ENCODE results near the gene NUMBL.

NUMBL gene

GRCh38 chr19:40726279-40726678, 35.8 kb upstream of the NUMBL start:
- DNase-seq (ENCODE audit: low read depth in 1 of 2, low spot score in 1 of 2), result no peak
- H3K27me3 ChIP-seq (ENCODE audit: insufficient read depth, poor library complexity, severe bottlenecking), result no peaks in the 10 kb centered on the region
- no peak overlapping the region for H3K27ac ChIP-seq (replicated peaks)
- TF ChIP-seq GABPA (IDR thresholded peaks at IDR 0.05; ENCODE audit: low read depth) (no peak), SPI1 (IDR thresholded peaks at IDR 0.05; ENCODE audit: borderline replicate concordance, low read depth) (no peak), POLR2AphosphoS5 (IDR thresholded peaks at IDR 0.05; ENCODE audit: low read depth) (no peak), CTCF (IDR thresholded peaks at IDR 0.05; ENCODE audit: insufficient read depth, low read length) (no peak), REST (IDR thresholded peaks at IDR 0.05; ENCODE audit: insufficient replicate concordance, low read depth) (no peak)
- no peak overlapping the region for H3K4me3 ChIP-seq (replicated peaks; ENCODE audit: insufficient read depth, low read length)

GRCh38 chr19:40724855-40725254, 34.4 kb upstream of the NUMBL start:
- TF ChIP-seq POLR2AphosphoS5 (IDR thresholded peaks at IDR 0.05; ENCODE audit: low read depth) (no peak), REST (IDR thresholded peaks at IDR 0.05; ENCODE audit: insufficient replicate concordance, low read depth) (no peak), SPI1 (IDR thresholded peaks at IDR 0.05; ENCODE audit: borderline replicate concordance, low read depth) (no peak), GABPA (IDR thresholded peaks at IDR 0.05; ENCODE audit: low read depth) (no peak), CTCF (IDR thresholded peaks at IDR 0.05; ENCODE audit: insufficient read depth, low read length) (no peak)
- no peak for DNase-seq (ENCODE audit: low read depth in 1 of 2, low spot score in 1 of 2)
- Histone ChIP-seq H3K4me3 (replicated peaks; ENCODE audit: insufficient read depth, low read length) (no peak overlapping the region), H3K27me3 (ENCODE audit: insufficient read depth, poor library complexity, severe bottlenecking) (no peaks in the 10 kb centered on the region), H3K27ac (replicated peaks) (no peak overlapping the region)

- Histone ChIP-seq H3K27me3 (ENCODE audit: insufficient read depth, poor library complexity, severe bottlenecking) (no peaks in the 10 kb centered on the region), H3K27ac (replicated peaks) (no peak overlapping the region), H3K4me3 (replicated peaks; ENCODE audit: insufficient read depth, low read length) (no peak overlapping the region)
- no peak for TF ChIP-seq SPI1 (IDR thresholded peaks at IDR 0.05; ENCODE audit: borderline replicate concordance, low read depth)
- TF ChIP-seq REST (IDR thresholded peaks at IDR 0.05; ENCODE audit: insufficient replicate concordance, low read depth), result no peak
- TF ChIP-seq POLR2AphosphoS5 (IDR thresholded peaks at IDR 0.05; ENCODE audit: low read depth), result no peak
- no peak for TF ChIP-seq CTCF (IDR thresholded peaks at IDR 0.05; ENCODE audit: insufficient read depth, low read length)
- TF ChIP-seq GABPA (IDR thresholded peaks at IDR 0.05; ENCODE audit: low read depth), result no peak
- DNase-seq (ENCODE audit: low read depth in 1 of 2, low spot score in 1 of 2), result no peak
These were observed 33.9 kb upstream of the NUMBL start for GRCh38 chr19:40724315-40724714.
